GM18502 (cell line): ENCODE measurements around the gene FOXB2.
A peak's percentile ranks its signal among the peaks of the same experiment; 100 is the strongest.
"Not testable (repeated sequence)": the region's sequence is repeated elsewhere in the genome, so short reads cannot be mapped to it uniquely, and the experiment has no call there.

Experiments used
- ATAC-seq: cut with Tn5 transposase; IDR thresholded peaks from one replicate; pipeline ENCODE4 v1.9.1; 2021; ENCODE audit warnings: mild to moderate bottlenecking; ENCODE audit not compliant: unreplicated experiment, poor library complexity

The FOXB2 gene

GRCh38 chr9:77019236-77019925 lies at the start of gene FOXB2:
Gene FOXB2 (plus strand): TSS chr9:77019655. CDS start chr9:77019655, 0 bp downstream.
- ATAC-seq, result no peak

- no peak for ATAC-seq
Measured at GRCh38 chr9:76969716-76970115, 49.7 kb upstream of the FOXB2 start.

GRCh38 chr9:76978831-76979230 lies 40.6 kb upstream of the FOXB2 start:
- ATAC-seq, result not testable (repeated sequence)

GRCh38 chr9:76980566-76980965 lies 38.9 kb upstream of the FOXB2 start:
- no peak for ATAC-seq

GRCh38 chr9:76984486-76984885 lies 35.0 kb upstream of the FOXB2 start:
- no peak for ATAC-seq

GRCh38 chr9:76985581-76985980 lies 33.9 kb upstream of the FOXB2 start:
- ATAC-seq, result no peak

GRCh38 chr9:76987594-76988200 lies 31.8 kb upstream of the FOXB2 start:
- ATAC-seq, result no peak

GRCh38 chr9:76988941-76989340 lies 30.5 kb upstream of the FOXB2 start:
- ATAC-seq, result no peak

- no peak for ATAC-seq
Measured at GRCh38 chr9:76989501-76989900, 30.0 kb upstream of the FOXB2 start.

GRCh38 chr9:76996700-76997099 lies 22.8 kb upstream of the FOXB2 start:
- ATAC-seq, result no peak

GRCh38 chr9:76999261-76999660 lies 20.2 kb upstream of the FOXB2 start:
- no peak for ATAC-seq

- ATAC-seq, result no peak
Measured at GRCh38 chr9:77000330-77000729, 19.1 kb upstream of the FOXB2 start.

GRCh38 chr9:77003366-77003765 lies 16.1 kb upstream of the FOXB2 start:
- no peak for ATAC-seq

- no peak for ATAC-seq
Measured at GRCh38 chr9:77005216-77005615, 14.2 kb upstream of the FOXB2 start.

GRCh38 chr9:77010527-77010926 lies 8.9 kb upstream of the FOXB2 start:
- no peak for ATAC-seq

- ATAC-seq, result peak; percentile 62
Measured at GRCh38 chr9:77011973-77012821, 7.3 kb upstream of the FOXB2 start.

- ATAC-seq, result no peak
Measured at GRCh38 chr9:77013206-77013931, 6.1 kb upstream of the FOXB2 start.

GRCh38 chr9:77013932-77014596 lies 5.4 kb upstream of the FOXB2 start:
- no peak for ATAC-seq

GRCh38 chr9:77014597-77015263 lies 4.7 kb upstream of the FOXB2 start:
- no peak for ATAC-seq
